ENCODE measurements around the gene OSER1. TPM values are rescaled to one million over a fixed set of nuclear protein-coding genes. Genes with fewer than 3 reads are reported as not detected.

Gene OSER1
- total and polyA plus RNA-seq, 2 of the 8 experiments (the other 6 are each of a cell fraction or from before 2014, with no cell fraction given), result 24.5 to 31.8 TPM

DNA sequence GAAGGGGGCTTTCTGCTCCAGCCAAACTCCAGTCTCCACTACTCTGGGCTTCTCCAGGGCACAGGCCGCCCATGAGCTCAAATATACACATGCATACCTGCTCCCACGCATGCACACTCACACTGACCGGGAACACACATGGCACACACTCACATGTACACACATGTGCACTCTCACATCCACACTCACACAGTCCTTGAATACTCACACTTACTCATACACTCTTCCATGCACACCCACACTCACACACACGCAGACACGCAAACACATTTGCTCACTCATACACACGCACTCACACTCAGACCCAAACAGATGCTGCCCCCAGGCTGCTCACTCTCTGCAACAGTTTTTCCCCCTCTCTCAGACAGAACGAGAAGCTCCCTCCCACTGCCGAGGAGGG is 43.5 kb upstream of the OSER1 start:
- Histone ChIP-seq H3K56ac (replicated peaks; ENCODE audit: insufficient read length, low read depth, low read length) (no peak overlapping the region), H3K27me3 (replicated peaks in 1 of 4; ENCODE audit: control insufficient read depth in 3 of 4, extremely low read depth in 1 of 4, insufficient read depth in 3 of 4, low read length in 3 of 4) (no peaks in the 10 kb centered on the region; a peak in 1 of 7 replicates), H2BK15ac (ENCODE audit: low read length) (peak overlapping the region; percentile 97), H2BK5ac (ENCODE audit: low read depth, low read length) (peak overlapping the region; percentile 52; the same call in 1 of the 2 replicates), H3K27ac (ENCODE audit: low read depth, low read length) (no peak overlapping the region), H3K4me2 (ENCODE audit: insufficient read depth in 1 of 2, low read depth in 2 of 2, low read length in 2 of 2) (no peak overlapping the region), H3K4me1 (replicated peaks in 1 of 4; ENCODE audit: control insufficient read depth in 3 of 4, insufficient read depth in 4 of 4, low read length in 3 of 4) (peaks cover 0 to 7% (median 1%) of the 10 kb centered on the region in 4 experiments; a peak in 4 of 7 replicates), H3K14ac (ENCODE audit: insufficient read length) (no peak overlapping the region), H3K79me2 (ENCODE audit: control insufficient read depth in 1 of 2, insufficient read depth in 2 of 2, low read length in 2 of 2) (no peaks in the 10 kb centered on the region), H2BK20ac (ENCODE audit: low read length) (peak overlapping the region; percentile 86; the same call in 1 of the 2 replicates), H3K79me1 (ENCODE audit: low read depth, low read length) (no peaks in the 10 kb centered on the region), H3K4me3 (ENCODE audit: extremely low read depth in 1 of 4, insufficient read depth in 2 of 4, low read depth in 3 of 4, low read length in 4 of 4) (no peak overlapping the region), H3K23me2 (ENCODE audit: low read depth, low read length) (no peaks in the 10 kb centered on the region), H3K36me3 (ENCODE audit: control insufficient read depth in 2 of 4, insufficient read depth in 4 of 4, low read length in 3 of 4) (no peaks in the 10 kb centered on the region), H2AK5ac (ENCODE audit: low read depth, low read length) (peak overlapping the region; percentile 98), H3K4ac (replicated peaks; ENCODE audit: insufficient read length, low read depth, low read length) (no peak overlapping the region), H4K5ac (ENCODE audit: insufficient read length, low read depth, low read length) (no peak overlapping the region), H2BK12ac (ENCODE audit: low read depth, low read length) (peak overlapping the region; percentile 75; the same call in 1 of the 2 replicates), H3K23ac (ENCODE audit: insufficient read length) (no peak overlapping the region), H3K18ac (ENCODE audit: extremely low read depth, low read length) (no peak overlapping the region; the same call in 1 of the 2 replicates), H4K20me1 (replicated peaks in 1 of 2; ENCODE audit: control insufficient read depth in 1 of 2, insufficient read depth in 2 of 2, low read length in 2 of 2) (peaks cover 0 to 3% of the 10 kb centered on the region in 2 experiments), H4K91ac (replicated peaks; ENCODE audit: insufficient read length, low read length) (no peak overlapping the region), H3K9me3 (ENCODE audit: insufficient read depth in 2 of 2, low read depth in 1 of 2, low read length in 1 of 2) (no peaks in the 10 kb centered on the region), H2AFZ (ENCODE audit: low read length) (no peak overlapping the region), H3K9ac (replicated peaks in 1 of 4; ENCODE audit: extremely low read depth in 1 of 4, low read depth in 3 of 4, low read length in 3 of 4) (peak overlapping the region in 1 of 4 experiments; percentile 57; a peak in 3 of 7 replicates), H2BK120ac (replicated peaks; ENCODE audit: low read depth, low read length) (no peak overlapping the region), H4K8ac (ENCODE audit: extremely low read depth, insufficient read depth, low read length) (no peak overlapping the region)
- ChIA-PET CTCF (ENCODE audit: partially characterized antibody) (interaction anchor here (0.7 to 3.9 kb wide), 17 partner anchors 10 to 212 kb away, joined by 3 to 31 read pairs (median 4); partner anchors contain the start of gene FITM2), POLR2A (ENCODE audit: partially characterized antibody) (interaction anchor here (0.9 kb wide), 1 partner anchor 11 kb away, joined by 3 read pairs; no protein-coding TSS in a partner anchor)
- 86% methylated on average over 8 of the region's 8 CpGs; no CpG with 5 or more reads in 1 of the 2 experiments for WGBS, 2 experiments (ENCODE audit: extremely low coverage in 1 of 2, insufficient coverage in 1 of 2, insufficient read length in 1 of 2, insufficient replicate concordance in 2 of 2, low coverage in 1 of 2, low lambda C conversion rate in 2 of 2, missing lambda C conversion rate in 1 of 2)
- DNase-seq (ENCODE audit: low read depth in 1 of 2, low spot score in 2 of 2), result no peak
- no peak for FAIRE-seq
- no peak for TF ChIP-seq POU5F1 (IDR thresholded peaks at IDR 0.05; ENCODE audit: low read depth, low read length)
- no peak for TF ChIP-seq NRF1 (IDR thresholded peaks at IDR 0.05; ENCODE audit: low read depth, low read length)
- TF ChIP-seq POLR2AphosphoS5 (IDR thresholded peaks at IDR 0.05; ENCODE audit: low read depth, low read length), result no peak
- TF ChIP-seq TEAD4 (IDR thresholded peaks at IDR 0.05; ENCODE audit: low read depth, low read length), result no peak
- TF ChIP-seq SIN3A (conservative IDR thresholded peaks at IDR 0.05 in 1 of 2, IDR thresholded peaks at IDR 0.05 in 1 of 2; ENCODE audit: low read depth in 1 of 2, low read length in 2 of 2), result no peak
- TF ChIP-seq, protein P1, sequence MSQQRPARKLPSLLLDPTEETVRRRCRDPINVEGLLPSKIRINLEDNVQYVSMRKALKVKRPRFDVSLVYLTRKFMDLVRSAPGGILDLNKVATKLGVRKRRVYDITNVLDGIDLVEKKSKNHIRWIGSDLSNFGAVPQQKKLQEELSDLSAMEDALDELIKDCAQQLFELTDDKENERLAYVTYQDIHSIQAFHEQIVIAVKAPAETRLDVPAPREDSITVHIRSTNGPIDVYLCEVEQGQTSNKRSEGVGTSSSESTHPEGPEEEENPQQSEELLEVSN (IDR thresholded peaks at IDR 0.05), result no peak
- TF ChIP-seq, protein P2, sequence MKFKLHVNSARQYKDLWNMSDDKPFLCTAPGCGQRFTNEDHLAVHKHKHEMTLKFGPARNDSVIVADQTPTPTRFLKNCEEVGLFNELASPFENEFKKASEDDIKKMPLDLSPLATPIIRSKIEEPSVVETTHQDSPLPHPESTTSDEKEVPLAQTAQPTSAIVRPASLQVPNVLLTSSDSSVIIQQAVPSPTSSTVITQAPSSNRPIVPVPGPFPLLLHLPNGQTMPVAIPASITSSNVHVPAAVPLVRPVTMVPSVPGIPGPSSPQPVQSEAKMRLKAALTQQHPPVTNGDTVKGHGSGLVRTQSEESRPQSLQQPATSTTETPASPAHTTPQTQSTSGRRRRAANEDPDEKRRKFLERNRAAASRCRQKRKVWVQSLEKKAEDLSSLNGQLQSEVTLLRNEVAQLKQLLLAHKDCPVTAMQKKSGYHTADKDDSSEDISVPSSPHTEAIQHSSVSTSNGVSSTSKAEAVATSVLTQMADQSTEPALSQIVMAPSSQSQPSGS (IDR thresholded peaks at IDR 0.05; ENCODE audit: low read length), result no peak
- TF ChIP-seq BCL11A (IDR thresholded peaks at IDR 0.05; ENCODE audit: low read depth in 2 of 2, low read length in 2 of 2), result no peak
- no peak for TF ChIP-seq SUZ12 (IDR thresholded peaks at IDR 0.05; ENCODE audit: low read length)
- no peak for TF ChIP-seq JUND (IDR thresholded peaks at IDR 0.05; ENCODE audit: low read length)
